Progenitor cell of endocrine pancreas (in vitro differentiated cells): Measurements from ENCODE around the gene ACTN2. TPM values are rescaled to one million over a fixed set of nuclear protein-coding genes. Genes with fewer than 3 reads are reported as not detected.

Experiments used
- DNase-seq: peaks from one replicate; pipeline ENCODE4 v3.0.0; 2021; ENCODE audit warnings: low spot score; ENCODE audit not compliant: unreplicated experiment
- H3K27ac Mint-ChIP-seq: 2 replicates; pipeline ENCODE4 v1.8.0; 2021; ENCODE audit warnings: mild to moderate bottlenecking, moderate library complexity, mixed read lengths
- H3K27me3 Mint-ChIP-seq: 2 replicates; pipeline ENCODE4 v1.8.0; 2021; ENCODE audit warnings: mixed read lengths
- H3K36me3 Mint-ChIP-seq: 2 replicates; pipeline ENCODE4 v1.8.0; 2022; ENCODE audit warnings: mixed read lengths; ENCODE audit not compliant: insufficient read depth
- H3K4me1 Mint-ChIP-seq: 2 replicates; pipeline ENCODE4 v1.8.0; 2021; ENCODE audit warnings: low read depth, mixed read lengths
- H3K4me3 Mint-ChIP-seq: 2 replicates; pipeline ENCODE4 v1.8.0; 2021; ENCODE audit warnings: low read depth, mild to moderate bottlenecking, moderate library complexity, mixed read lengths
- H3K9me3 Mint-ChIP-seq: 2 replicates; pipeline ENCODE4 v1.8.0; 2021; ENCODE audit warnings: low read depth, mixed read lengths
- CTCF ChIP-seq: fragments of 200-600 bp; sonication (generic); IDR thresholded peaks from one replicate; pipeline ENCODE4 v1.5.0; 2021; ENCODE audit warnings: antibody characterized with exemption, mild to moderate bottlenecking; ENCODE audit not compliant: unreplicated experiment
- total RNA-seq: library from RNA; stranded (reverse); gene quantifications from 2 replicates; pipeline ENCODE4 v1.2.1, GENCODE V29; 2021

ACTN2 gene
- total RNA-seq, 1 donor from 2014 or later = 0.10 TPM

GRCh38 chr1:236746785-236747184 is 60.5 kb downstream of the ACTN2 start:
- no peak overlapping the region for H3K4me3 Mint-ChIP-seq

GRCh38 chr1:236747311-236747985 is 61.1 kb downstream of the ACTN2 start:
- no peak overlapping the region for H3K4me3 Mint-ChIP-seq
- no peak for TF ChIP-seq CTCF
- H3K27ac Mint-ChIP-seq = no peak overlapping the region
- H3K9me3 Mint-ChIP-seq = no peaks in the 10 kb centered on the region
- H3K4me1 Mint-ChIP-seq = no peaks in the 10 kb centered on the region
- peaks cover 71% of the 10 kb centered on the region for H3K27me3 Mint-ChIP-seq
- no peaks in the 10 kb centered on the region for H3K36me3 Mint-ChIP-seq
- DNase-seq = no peak

More at GRCh38 chr1:236746785-236747184, 60.5 kb downstream of the ACTN2 start:
- H3K27ac Mint-ChIP-seq = no peak overlapping the region
- DNase-seq = no peak
- H3K4me1 Mint-ChIP-seq = no peaks in the 10 kb centered on the region
- peaks cover 74% of the 10 kb centered on the region for H3K27me3 Mint-ChIP-seq
- no peak for TF ChIP-seq CTCF
- no peaks in the 10 kb centered on the region for H3K9me3 Mint-ChIP-seq
- H3K36me3 Mint-ChIP-seq = no peaks in the 10 kb centered on the region

- H3K4me1 Mint-ChIP-seq = no peaks in the 10 kb centered on the region
- no peak for DNase-seq
These were observed 62.1 kb downstream of the ACTN2 start for GRCh38 chr1:236748268-236748870.

GRCh38 chr1:236750928-236751327 is 64.6 kb downstream of the ACTN2 start:
- no peak for DNase-seq
- H3K4me1 Mint-ChIP-seq = peaks cover 1% of the 10 kb centered on the region
- H3K27me3 Mint-ChIP-seq = peaks cover 54% of the 10 kb centered on the region
- TF ChIP-seq CTCF = no peak
- no peaks in the 10 kb centered on the region for H3K36me3 Mint-ChIP-seq
- no peak overlapping the region for H3K4me3 Mint-ChIP-seq
- H3K9me3 Mint-ChIP-seq = no peaks in the 10 kb centered on the region
- no peak overlapping the region for H3K27ac Mint-ChIP-seq

More at GRCh38 chr1:236748268-236748870, 62.1 kb downstream of the ACTN2 start:
- Mint-ChIP-seq H3K9me3 (no peaks in the 10 kb centered on the region), H3K4me3 (no peak overlapping the region), H3K36me3 (no peaks in the 10 kb centered on the region), H3K27ac (no peak overlapping the region), H3K27me3 (peaks cover 61% of the 10 kb centered on the region)
- peak; percentile 44 for TF ChIP-seq CTCF

- Mint-ChIP-seq H3K4me1 (peaks cover 1% of the 10 kb centered on the region), H3K27ac (no peak overlapping the region), H3K4me3 (no peak overlapping the region), H3K27me3 (peaks cover 52% of the 10 kb centered on the region), H3K36me3 (no peaks in the 10 kb centered on the region), H3K9me3 (no peaks in the 10 kb centered on the region)
- no peak for TF ChIP-seq CTCF
- DNase-seq = no peak
These were observed 65.1 kb downstream of the ACTN2 start for GRCh38 chr1:236751385-236751784.
